Measurements from ENCODE around the gene SULT1C2.

DNA sequence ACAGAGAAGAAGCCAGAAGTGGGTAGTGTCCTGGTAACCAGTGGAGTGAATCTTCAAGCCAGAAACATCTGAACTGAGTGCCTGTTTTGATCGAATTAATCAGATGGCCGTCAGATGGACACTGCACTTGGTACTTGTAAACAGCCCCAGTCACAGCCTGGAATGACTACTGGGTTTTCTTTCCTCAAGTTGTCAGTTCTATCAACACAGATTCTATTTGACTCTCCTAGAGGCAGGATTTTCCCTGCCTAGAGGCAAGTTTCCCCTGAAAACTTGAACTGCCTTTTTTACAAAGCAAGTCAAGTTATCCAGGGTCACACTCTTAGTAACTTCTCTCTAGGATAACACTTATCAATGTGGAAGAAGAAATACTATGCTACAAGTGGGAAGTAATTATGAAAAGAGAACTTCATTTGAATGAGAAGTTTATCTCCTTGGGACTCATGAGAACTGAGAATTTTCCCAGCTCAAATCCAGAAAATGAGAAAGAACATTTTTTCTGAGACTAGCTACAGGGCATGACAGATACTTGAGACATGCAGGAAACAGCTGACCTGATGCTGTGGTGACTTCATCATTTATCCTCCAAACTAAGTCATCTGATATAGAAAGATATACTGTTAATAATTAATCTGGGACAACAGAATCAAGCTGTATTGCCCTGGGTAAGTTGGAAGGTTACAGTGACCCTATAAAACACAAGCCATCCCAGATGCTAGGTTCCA is 36.0 kb downstream of the SULT1C2 start:
- TF ChIP-seq, protein P1, sequence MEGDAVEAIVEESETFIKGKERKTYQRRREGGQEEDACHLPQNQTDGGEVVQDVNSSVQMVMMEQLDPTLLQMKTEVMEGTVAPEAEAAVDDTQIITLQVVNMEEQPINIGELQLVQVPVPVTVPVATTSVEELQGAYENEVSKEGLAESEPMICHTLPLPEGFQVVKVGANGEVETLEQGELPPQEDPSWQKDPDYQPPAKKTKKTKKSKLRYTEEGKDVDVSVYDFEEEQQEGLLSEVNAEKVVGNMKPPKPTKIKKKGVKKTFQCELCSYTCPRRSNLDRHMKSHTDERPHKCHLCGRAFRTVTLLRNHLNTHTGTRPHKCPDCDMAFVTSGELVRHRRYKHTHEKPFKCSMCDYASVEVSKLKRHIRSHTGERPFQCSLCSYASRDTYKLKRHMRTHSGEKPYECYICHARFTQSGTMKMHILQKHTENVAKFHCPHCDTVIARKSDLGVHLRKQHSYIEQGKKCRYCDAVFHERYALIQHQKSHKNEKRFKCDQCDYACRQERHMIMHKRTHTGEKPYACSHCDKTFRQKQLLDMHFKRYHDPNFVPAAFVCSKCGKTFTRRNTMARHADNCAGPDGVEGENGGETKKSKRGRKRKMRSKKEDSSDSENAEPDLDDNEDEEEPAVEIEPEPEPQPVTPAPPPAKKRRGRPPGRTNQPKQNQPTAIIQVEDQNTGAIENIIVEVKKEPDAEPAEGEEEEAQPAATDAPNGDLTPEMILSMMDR (IDR thresholded peaks at IDR 0.05) = no peak
- no peak for TF ChIP-seq EZH2 (IDR thresholded peaks at IDR 0.05; ENCODE audit: borderline replicate concordance, insufficient read depth, low read depth, low read length, poor library complexity, severe bottlenecking)
